Measurements from ENCODE around the gene DGCR2.

GRCh38 chr22:19139974-19140373, 17.8 kb upstream of the DGCR2 start:
- TF ChIP-seq EP300 (conservative IDR thresholded peaks at IDR 0.05; ENCODE audit: poor library complexity, severe bottlenecking) (no peak), MXI1 (conservative IDR thresholded peaks at IDR 0.05; ENCODE audit: poor library complexity, severe bottlenecking) (no peak), CTCF (IDR thresholded peaks at IDR 0.05; ENCODE audit: poor library complexity, severe bottlenecking) (no peak), REST (IDR thresholded peaks at IDR 0.05; ENCODE audit: borderline replicate concordance) (no peak)
